ENCODE results near the gene ARHGEF12.
"Not testable (repeated sequence)": the region's sequence is repeated elsewhere in the genome, so short reads cannot be mapped to it uniquely, and the experiment has no call there.

ARHGEF12 gene

DNA sequence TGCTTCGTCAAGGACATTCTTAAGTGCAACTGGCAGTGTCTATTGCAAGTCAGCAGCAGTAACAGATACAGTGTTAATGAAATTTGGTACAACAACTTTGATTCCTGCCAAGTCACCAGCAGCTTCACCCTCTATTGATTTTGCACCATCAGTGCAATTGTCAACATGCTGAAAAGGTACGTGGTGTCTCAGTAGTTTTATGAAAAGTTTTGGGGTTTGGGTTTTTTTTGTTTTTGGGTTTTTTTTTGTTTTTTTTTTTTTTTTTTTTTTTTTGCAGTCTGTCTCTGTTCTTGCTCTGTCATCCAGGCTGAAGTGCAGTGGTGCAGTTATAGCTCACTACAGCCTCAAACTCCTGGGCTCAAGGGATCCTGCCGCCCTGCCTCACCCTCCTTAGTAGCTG is 156.3 kb downstream of the ARHGEF12 start:
- no peak for DNase-seq (ENCODE audit: low spot score)

GRCh38 chr11:120494595-120494994 is 158.4 kb downstream of the ARHGEF12 start:
- DNase-seq (ENCODE audit: low spot score): no peak

DNA sequence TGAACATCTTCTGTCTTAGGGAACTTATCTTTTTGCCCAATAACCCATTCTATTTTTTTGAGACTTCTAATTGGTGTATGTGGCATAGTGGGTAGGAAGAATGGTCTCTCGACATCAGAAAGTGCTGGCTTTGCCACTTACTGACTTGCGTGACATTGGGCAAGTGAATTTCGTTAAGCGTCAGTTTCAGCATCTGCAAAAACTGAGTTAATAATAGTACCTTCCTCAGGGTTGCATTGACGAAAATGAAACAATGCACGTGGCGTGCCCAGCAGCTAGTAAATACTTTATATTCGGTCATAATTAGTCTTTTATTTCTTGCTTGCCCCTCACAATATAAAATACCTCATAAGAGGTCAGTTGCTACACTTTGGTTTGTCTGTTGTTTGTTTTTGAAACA is 162.9 kb downstream of the ARHGEF12 start:
- DNase-seq (ENCODE audit: low spot score): no peak

GRCh38 chr11:120499859-120500258 is 163.6 kb downstream of the ARHGEF12 start:
- no peak for DNase-seq (ENCODE audit: low spot score)

DNA sequence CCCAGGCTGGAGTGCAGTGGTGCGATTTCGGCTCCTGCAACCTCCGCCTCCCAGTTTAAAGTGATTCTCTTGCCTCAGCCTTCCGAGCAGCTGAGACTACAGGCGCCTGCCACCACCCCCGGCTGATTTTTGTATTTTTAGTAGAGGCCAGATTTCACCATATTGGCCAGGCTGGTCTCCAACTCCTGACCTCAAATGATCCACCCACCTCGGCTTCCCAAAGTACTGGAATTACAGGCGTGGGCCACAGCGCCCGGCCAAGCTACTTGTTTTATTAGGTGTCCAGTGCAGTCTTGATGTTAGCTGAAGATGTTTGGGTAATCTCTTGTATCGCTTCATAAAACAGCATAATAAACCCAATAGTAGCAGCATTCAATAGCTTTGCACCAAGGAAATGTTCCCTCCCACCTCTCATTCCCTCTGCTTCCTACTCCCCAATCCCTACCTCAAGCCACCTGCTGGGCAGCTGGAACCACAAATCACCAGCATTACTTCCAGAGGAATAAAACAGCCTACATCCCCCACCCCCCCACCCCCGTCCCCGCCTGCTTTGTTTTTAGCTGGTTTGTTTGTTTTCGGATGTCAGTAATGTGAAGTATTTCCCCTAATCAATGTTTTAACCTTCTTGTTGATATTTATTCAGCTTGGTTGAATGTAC is 164.3 kb downstream of the ARHGEF12 start:
- DNase-seq (ENCODE audit: low spot score): no peak

DNA sequence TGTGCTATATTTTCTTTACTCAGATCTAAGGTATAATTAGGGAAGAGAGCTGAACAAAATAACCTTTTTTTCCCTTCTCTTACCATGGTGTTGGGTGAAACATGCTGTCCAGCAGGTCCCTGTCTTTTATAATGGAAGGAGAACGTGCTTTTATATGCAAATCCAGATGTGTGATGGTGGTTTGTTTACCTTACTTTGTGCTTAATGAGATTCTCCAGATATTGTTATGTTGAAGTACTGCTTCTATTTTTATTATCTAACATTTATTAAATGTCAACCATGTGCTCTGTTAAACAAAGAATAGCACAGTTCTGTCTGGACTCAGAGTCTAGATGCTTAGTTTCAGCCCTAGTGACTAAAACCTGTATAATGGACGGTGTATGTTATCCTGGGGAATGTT is 165.2 kb downstream of the ARHGEF12 start:
- DNase-seq (ENCODE audit: low spot score): no peak

DNA sequence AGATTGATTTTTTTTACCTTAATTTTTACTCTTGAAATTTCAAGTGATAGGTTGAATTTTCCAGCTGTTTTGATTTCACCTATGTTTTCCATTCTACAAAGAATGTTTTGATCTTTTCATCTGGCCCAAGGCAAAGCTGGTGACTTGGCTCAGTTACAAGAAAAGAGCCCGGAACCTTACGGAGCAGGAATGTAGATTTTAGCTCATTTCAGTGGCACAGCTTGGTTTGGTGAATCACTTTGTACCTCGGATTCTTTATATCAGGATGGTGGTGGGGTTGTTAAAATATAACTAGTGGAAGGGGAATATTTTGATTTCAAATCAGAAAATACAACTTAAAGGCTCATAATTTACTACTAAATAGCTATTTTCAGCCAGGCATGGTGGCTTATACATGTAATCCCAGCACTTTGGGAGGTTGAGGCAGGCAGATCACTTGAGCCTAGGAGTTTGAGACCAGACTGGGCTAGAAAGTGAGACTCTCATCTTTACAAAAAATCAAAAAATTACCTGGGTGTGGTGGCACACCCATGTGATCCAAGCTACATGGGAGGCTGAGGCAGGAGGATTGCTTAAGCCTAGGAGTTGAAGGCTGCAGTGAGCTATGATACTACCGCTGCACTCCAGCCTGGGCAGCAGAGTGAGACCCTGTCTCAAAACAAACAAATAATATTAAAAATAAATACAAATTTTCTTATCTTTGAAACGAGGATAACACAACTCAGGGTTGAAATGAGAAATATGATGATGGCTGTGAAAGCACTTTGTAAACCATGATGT is 166.0 kb downstream of the ARHGEF12 start:
- DNase-seq (ENCODE audit: low spot score): no peak

DNA sequence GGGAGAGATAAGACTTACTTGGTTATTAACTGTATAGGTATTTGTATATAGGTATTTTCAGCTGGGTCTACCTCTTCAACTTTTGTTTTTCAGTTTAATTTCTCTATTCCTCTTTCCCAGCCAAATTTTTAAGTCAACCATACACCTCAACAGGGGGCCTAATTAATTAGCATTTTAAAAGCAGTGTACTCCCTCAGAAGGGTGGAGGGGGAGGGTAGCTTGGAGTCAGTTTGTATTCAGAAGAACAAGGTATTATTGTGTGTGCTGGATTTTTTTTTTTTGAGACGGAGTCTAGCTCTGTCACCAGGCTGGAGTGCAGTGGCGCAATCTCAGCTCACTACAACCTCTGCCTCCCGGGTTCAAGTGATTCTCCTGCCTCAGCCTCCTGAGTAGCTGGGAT is 167.3 kb downstream of the ARHGEF12 start:
- DNase-seq (ENCODE audit: low spot score): not testable (repeated sequence)

GRCh38 chr11:120505801-120506425 is 169.7 kb downstream of the ARHGEF12 start:
- DNase-seq (ENCODE audit: low spot score): no peak

GRCh38 chr11:120509346-120510053 is 173.3 kb downstream of the ARHGEF12 start:
- no peak for DNase-seq (ENCODE audit: low spot score)

DNA sequence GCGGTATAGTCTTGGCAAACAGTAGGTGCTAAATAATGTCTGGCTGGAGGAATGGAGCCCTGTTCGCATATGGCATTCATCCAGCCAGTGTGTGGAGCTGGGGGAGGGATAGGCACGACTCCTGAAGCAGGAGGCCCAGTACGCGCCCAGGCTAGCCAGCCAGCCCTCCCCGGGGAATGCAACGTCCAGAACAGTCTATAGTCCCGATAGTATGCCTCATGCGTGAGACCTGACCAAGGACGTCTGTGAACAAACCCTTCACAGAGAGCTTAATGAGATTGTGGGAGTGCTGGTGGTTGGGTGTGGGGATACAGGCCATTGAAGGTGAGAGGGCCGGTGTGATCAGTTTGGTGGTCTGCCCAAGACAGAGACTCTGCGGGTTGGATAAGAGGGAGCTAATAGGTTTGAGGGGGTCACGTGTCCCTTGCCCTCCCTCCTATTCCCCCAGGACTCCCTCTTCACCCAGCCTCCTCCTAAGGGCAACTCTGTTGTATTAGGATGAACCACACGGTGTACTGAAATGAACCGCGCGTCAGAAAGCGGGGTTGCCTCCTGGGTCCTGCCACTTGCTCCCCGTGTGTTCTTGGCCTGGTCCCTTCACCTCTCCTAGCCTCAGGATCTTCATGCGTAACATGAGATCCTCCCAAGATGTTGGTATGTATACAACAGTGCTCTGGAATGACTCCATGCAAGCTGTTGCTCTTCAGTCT is 174.3 kb downstream of the ARHGEF12 start:
- DNase-seq (ENCODE audit: low spot score): no peak

DNA sequence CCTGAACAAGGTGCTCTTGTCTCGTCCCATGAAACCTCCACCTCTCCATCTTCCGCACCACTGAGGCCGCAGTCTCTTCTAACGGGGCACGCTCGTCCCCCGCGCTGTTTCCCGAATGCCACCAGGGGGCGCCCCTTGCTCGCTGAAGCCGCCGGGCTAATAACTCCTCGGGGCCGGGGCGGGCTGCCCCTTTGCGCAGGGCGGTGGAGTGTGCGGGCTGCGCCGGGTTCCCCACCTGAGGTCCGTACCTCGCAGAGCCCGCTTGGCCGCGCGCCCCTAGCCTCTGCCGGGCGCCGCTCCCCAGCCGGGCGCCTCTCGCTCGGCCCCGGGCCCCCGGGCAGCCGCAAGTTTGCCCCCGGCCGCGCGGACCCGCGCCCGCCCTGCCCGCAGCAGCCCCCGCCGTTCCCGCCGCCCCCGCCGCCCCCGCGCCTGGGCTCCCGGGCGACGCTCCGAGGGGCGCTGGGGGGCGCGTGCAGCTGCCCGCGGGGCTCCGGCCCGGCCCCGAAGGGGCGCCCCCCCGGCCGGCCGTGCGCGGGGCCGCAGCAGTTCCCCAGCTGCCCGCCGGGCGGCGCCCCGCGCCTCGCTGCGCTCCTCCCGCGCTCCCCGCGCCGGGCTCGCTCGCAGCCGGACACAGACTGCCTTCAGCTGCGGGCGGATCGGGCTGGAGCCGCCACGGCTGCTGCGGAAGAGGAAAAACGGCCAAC is 175.1 kb downstream of the ARHGEF12 start, which contains the start of gene GRIK4:
Gene GRIK4, plus strand, starts transcription at position 633 of the 704 bp plus-strand sequence. CDS start 148,571 bp downstream, outside the sequence.
- peak; percentile 58 for DNase-seq (ENCODE audit: low spot score)

DNA sequence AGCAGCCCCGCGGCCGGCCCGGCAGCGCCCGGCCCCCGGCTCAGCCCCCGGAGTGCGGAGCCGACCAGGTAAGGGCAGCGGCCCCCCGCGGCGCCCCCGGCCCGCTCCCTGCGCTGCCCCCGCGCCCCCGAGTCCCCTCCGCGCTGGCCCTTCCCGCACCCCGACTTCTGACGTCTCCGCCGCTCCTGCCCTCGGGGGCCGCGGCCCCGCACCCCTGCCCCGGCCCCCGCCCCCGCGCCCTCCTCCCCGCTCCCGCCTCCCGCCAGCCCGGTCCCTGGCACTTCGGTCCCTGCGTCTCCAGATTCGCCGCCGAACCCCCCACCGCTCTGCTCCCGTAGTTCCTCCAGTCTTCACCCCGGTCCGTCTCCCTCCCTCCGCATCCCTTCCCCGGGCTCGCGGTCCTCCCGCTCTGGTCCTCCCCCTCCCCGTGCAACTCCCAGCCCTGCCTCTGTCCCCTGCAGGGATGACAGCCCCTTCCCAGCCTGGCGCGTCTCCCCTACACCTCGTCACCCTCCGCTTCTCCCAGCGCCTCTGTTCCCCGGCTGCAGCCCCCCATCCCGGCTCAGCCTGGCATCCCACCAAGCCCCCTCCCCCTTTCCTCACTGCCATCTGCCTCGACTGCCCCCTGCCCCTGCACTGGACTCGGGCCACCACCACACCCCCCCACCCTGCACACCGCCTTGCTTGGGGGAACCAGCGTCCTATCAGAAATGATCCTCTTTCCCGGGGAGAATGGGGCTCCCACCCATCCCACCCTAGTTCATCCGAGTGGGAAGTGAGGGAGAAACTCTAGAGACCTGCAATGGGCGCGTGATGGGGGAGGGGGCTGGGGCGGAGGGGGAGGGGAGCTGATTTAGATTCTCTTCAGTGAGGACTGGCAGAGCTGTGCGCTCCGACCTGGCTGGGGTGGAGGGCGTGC is 175.9 kb downstream of the ARHGEF12 start:
- no peak for DNase-seq (ENCODE audit: low spot score)

DNA sequence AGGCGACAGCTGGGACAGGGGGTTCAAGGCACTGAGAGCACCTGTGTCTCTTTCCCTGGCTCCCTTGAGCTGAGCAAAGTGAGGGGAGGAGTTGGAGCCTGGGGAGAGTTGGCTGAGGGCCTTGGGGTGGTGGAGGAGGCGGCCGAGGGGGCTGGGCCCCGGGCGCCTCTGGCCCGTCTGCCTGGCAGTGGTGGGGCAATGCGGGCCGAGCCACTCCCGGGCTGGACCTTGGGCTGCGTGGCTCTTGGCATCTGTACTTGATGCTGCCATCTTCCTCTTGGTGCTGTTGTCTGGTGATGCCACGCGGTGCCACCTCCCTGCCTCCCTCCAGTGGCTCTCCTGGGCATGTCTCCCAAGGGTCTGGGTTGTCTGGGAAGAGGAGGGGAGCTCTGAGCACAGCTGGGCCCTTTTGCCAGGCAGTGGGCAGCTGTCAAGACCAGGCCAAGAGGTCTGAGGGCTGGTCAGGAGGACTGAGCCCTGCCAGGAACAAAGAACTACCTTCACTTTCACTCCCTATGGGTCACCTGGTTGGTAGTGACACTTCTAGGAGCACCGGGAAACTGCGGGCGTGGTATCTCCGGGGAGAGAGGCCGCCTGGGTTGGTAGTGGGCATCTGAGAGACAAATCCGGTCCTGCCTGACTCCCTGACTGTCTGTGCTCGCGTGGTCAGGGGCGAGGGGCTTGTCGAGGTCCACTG is 176.7 kb downstream of the ARHGEF12 start:
- DNase-seq (ENCODE audit: low spot score): no peak

GRCh38 chr11:120513436-120514315 is 177.5 kb downstream of the ARHGEF12 start:
- DNase-seq (ENCODE audit: low spot score): peak; percentile 33

DNA sequence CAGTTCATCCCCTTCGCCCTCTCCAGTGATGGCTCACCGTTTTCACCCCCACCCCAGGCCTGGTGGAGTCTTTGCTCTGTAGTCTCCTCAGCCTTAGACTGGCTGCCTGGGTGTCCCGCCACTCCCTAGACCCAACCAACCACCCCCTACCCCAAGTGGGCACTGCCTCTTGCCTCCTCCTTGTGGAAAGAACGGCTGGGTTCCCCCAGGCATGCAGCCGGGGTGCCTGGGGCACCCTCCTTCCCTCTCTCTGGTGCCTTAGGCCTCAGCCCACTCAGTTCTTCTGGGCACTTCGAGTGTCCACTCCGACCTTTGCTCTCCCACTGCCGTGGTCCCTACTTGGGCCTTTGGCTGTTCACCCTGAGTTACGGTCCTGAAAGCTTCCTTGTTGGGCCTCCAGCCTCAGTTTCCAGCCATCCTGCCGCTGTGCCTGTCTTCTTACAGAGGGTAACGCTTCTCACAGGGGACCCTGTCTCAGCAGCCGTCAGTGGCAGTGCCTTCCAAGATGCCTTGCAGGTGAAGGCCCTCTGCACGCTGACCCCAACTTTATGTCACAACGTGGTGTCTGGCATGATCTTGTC is 178.4 kb downstream of the ARHGEF12 start:
- DNase-seq (ENCODE audit: low spot score): no peak

DNA sequence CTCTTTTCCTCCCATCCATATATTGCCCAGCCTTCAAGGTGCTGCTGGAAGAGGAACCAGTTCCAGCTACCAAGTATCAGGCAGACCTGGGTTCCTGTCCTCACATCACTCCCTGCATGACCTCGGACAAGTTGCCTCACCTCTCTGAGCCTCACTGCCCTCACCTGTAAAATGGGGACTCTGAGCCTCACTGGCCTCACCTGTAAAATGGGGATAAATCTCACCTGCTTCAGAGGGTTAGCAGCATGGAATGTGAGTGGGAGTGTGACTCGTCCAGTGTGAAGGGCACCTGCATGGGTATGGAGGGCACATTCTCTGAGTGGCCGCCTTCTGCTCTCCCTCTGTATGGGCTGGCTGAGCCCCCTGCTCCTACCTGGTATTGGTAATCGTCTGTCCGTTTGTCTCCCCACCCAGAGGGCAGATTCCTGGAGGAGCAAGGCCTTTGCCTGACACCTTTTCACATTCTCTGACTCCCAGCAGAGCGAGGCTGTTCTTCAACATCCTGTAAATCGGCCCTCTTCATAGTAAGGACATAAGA is 179.0 kb downstream of the ARHGEF12 start:
- DNase-seq (ENCODE audit: low spot score): no peak
